ENCODE data around the gene GDAP2. TPM values are rescaled to one million over a fixed set of nuclear protein-coding genes. Genes with fewer than 3 reads are reported as not detected.

GDAP2 gene
- total RNA-seq, 2 donors from 2014 or later = 15.8 to 20.8 TPM

DNA sequence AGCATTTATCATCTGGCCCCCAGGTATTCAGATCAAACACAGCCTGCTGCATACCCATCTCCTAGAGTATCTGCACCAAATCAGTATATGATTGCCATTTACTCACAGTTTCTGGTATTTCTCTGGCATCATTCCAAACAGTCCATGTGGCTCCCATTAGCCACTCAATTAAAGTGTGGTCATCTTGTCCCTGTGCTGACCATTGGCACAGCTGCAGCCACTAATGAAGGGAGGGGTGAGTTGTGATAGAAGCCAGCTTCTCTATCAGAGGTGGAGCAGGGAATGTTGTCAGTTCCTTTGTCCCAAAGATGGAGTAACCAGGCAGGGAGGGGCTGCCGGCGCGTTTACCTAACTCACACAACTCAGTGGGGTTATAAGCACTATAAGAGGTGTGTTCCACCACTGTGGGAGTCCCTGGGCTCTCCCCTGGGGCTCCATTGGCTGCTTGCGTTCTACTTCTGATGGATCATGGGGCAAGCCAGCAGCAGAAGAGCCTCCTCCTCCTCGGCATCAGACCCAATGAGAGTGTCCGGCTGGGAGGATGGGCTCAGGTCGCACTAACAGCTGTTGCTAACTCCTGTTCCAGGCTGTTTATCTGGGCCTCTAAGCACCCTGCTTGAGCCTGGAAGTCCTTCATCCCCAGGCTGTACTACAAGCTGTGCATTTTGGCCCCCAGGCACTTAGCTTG, 108.6 kb downstream of the GDAP2 start:
- 92% methylated on average over 7 of the region's 7 CpGs; no CpG with 5 or more reads in 1 of the 2 donors for WGBS, 2 donors
- Histone ChIP-seq H3K27me3 (no peaks in the 10 kb centered on the region), H3K4me1 (peaks cover 51% of the 10 kb centered on the region), H3K27ac (peak overlapping the region in 3 of 4 donors; percentile 26 to 39 (median 36)), H3K4me3 (no peak overlapping the region), H3K9me3 (no peaks in the 10 kb centered on the region), H3K36me3 (replicated peaks in 1 of 2; ENCODE audit: insufficient read depth in 1 of 2, low read depth in 2 of 2) (no peaks in the 10 kb centered on the region)
- DNase-seq (no peak), ATAC-seq (no peak)
- intact Hi-C loops (cut with DNase I) = no loop called here
- no peak for TF ChIP-seq POLR2A (IDR thresholded peaks at IDR 0.05)
- no peak for TF ChIP-seq CTCF (IDR thresholded peaks at IDR 0.05)

- peaks cover 48% of the 10 kb centered on the region for H3K4me1 ChIP-seq
- H3K9me3 ChIP-seq = no peaks in the 10 kb centered on the region
- H3K27me3 ChIP-seq = no peaks in the 10 kb centered on the region
- ATAC-seq = peak; percentile 71
- WGBS, 2 donors = 22 to 39% methylated on average over 2 of the region's 2 CpGs
- no peak for TF ChIP-seq CTCF (IDR thresholded peaks at IDR 0.05)
- no peak for TF ChIP-seq POLR2A (IDR thresholded peaks at IDR 0.05)
- no peak overlapping the region for H3K4me3 ChIP-seq
- no peaks in the 10 kb centered on the region for H3K36me3 ChIP-seq (replicated peaks in 1 of 2; ENCODE audit: insufficient read depth in 1 of 2, low read depth in 2 of 2)
- DNase-seq = peak; percentile 58 to 72 (median 62)
- intact Hi-C loops (cut with DNase I) = no loop called here
- H3K27ac ChIP-seq = peak overlapping the region in 1 of 4 donors; percentile 7
Observed at GRCh38 chr1:117820096-117820495, 109.3 kb downstream of the GDAP2 start.

GRCh38 chr1:117819301-117819700, 110.1 kb downstream of the GDAP2 start:
- TF ChIP-seq CTCF (IDR thresholded peaks at IDR 0.05) (no peak), POLR2A (IDR thresholded peaks at IDR 0.05) (no peak)
- Histone ChIP-seq H3K36me3 (replicated peaks in 1 of 2; ENCODE audit: insufficient read depth in 1 of 2, low read depth in 2 of 2) (no peaks in the 10 kb centered on the region), H3K27me3 (no peaks in the 10 kb centered on the region), H3K4me1 (peaks cover 40% of the 10 kb centered on the region), H3K9me3 (no peaks in the 10 kb centered on the region), H3K4me3 (no peak overlapping the region), H3K27ac (no peak overlapping the region)
- intact Hi-C loops (cut with DNase I) = no loop called here
- ATAC-seq (no peak), DNase-seq (no peak)
- WGBS, 2 donors = 74 to 97% methylated on average over 4 of the region's 4 CpGs

GRCh38 chr1:117818456-117818855, 111.0 kb downstream of the GDAP2 start:
- Histone ChIP-seq H3K36me3 (replicated peaks in 1 of 2; ENCODE audit: insufficient read depth in 1 of 2, low read depth in 2 of 2) (no peaks in the 10 kb centered on the region), H3K27ac (no peak overlapping the region), H3K9me3 (no peaks in the 10 kb centered on the region), H3K27me3 (no peaks in the 10 kb centered on the region), H3K4me1 (peaks cover 35% of the 10 kb centered on the region), H3K4me3 (no peak overlapping the region)
- no peak for DNase-seq
- no peak for ATAC-seq
- 96 to 100% methylated on average over 8 of the region's 8 CpGs for WGBS, 2 donors
- TF ChIP-seq POLR2A (IDR thresholded peaks at IDR 0.05) = no peak
- no peak for TF ChIP-seq CTCF (IDR thresholded peaks at IDR 0.05)
- intact Hi-C loops (cut with DNase I) = no loop called here

DNA sequence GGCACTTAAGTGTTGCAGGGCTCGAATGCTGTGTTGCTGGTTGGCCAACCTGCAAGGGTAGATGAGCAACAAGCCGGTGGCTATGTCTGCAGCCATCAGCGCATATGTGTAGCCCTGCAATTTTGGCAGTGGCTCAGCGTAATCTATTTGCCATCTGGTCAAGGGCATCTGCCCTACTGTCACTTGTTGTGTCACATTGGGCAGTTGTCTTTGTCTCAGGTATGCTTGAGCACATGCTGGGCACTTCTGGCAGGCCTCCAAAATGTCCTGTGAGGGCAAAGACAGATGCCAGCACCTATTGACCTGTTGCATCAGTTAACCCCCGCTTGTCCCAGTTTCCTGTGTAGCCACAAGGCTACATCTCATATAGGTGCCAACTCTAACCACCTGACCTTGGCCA, 111.8 kb downstream of the GDAP2 start:
- Histone ChIP-seq H3K36me3 (replicated peaks in 1 of 2; ENCODE audit: insufficient read depth in 1 of 2, low read depth in 2 of 2) (no peaks in the 10 kb centered on the region), H3K4me3 (no peak overlapping the region), H3K27me3 (no peaks in the 10 kb centered on the region), H3K27ac (no peak overlapping the region), H3K4me1 (peaks cover 35% of the 10 kb centered on the region), H3K9me3 (no peaks in the 10 kb centered on the region)
- DNase-seq = peak in 1 of 4 donors; percentile 24
- TF ChIP-seq POLR2A (IDR thresholded peaks at IDR 0.05) (no peak), CTCF (IDR thresholded peaks at IDR 0.05) (no peak)
- WGBS, 2 donors = 89 to 91% methylated on average over 4 to 5 of the region's 5 CpGs
- ATAC-seq = no peak
- intact Hi-C loops (cut with DNase I) = no loop called here

All from body of pancreas (tissue), 4 donors.